NT2/D1 (cell line): Measurements from ENCODE around the gene GCNA.
"Not testable (repeated sequence)": the region's sequence is repeated elsewhere in the genome, so short reads cannot be mapped to it uniquely, and the experiment has no call there.

Source experiments
- DNase-seq: peaks from one replicate; pipeline ENCODE4 v3.0.0-alpha.2; 2011; ENCODE audit warnings: low read depth, low spot score
- H3K27me3 ChIP-seq: 2 replicates; pipeline ENCODE4 v1.6.0; 2011; ENCODE audit warnings: mild to moderate bottlenecking; ENCODE audit not compliant: insufficient read length, insufficient read depth
- H3K36me3 ChIP-seq: 2 replicates; pipeline ENCODE4 v1.6.1; 2011; ENCODE audit warnings: mild to moderate bottlenecking, low read length, mixed read lengths; ENCODE audit not compliant: insufficient read depth, insufficient read length
- H3K4me1 ChIP-seq: 2 replicates; pipeline ENCODE4 v1.5.1; 2011; ENCODE audit not compliant: insufficient read depth, insufficient read length
- H3K4me3 ChIP-seq: 2 replicates; pipeline ENCODE4 v1.5.1; 2011; ENCODE audit warnings: low read depth; ENCODE audit not compliant: insufficient read length
- H3K9ac ChIP-seq: 2 replicates; pipeline ENCODE4 v1.6.0; 2011; ENCODE audit warnings: low read depth; ENCODE audit not compliant: insufficient read length
- H3K9me3 ChIP-seq: 2 replicates; pipeline ENCODE4 v1.5.1; 2011; ENCODE audit warnings: mild to moderate bottlenecking, low read length; ENCODE audit not compliant: insufficient read depth
- SUZ12 ChIP-seq: IDR thresholded peaks from 2 replicates; pipeline ENCODE4 v1.6.1; 2011; ENCODE audit not compliant: insufficient read length, insufficient read depth; ENCODE audit errors: extremely low read depth
- YY1 ChIP-seq: IDR thresholded peaks from 2 replicates; pipeline ENCODE4 v1.6.1; 2011; ENCODE audit not compliant: insufficient read length, insufficient read depth
- ZNF274 ChIP-seq: IDR thresholded peaks from 2 replicates; pipeline ENCODE4 v1.6.1; 2011; ENCODE audit warnings: mild to moderate bottlenecking, low read depth, low read length

Gene GCNA

DNA sequence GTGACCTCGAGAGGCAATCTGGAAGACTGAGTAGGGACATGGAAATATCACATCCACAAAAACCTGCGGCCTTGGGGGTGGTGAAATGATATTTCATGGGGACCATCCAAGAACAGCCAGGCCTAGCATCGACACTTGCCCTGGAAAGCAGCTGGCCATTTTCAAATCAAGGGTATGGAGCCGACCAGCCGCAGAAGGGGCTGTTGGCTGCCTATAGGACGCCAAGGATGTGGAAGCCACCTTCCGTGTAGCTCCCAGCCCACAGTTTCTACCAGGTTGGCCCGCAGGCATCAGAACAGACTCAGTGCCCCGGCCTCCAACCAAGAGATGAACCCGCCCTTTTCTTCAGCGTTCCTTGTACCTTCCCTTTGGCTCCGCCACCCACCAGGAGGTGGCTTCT lies 83.7 kb downstream of the GCNA start:
- TF ChIP-seq SUZ12 (no peak), ZNF274 (no peak), YY1 (no peak)
- Histone ChIP-seq H3K36me3 (no peaks in the 10 kb centered on the region), H3K4me3 (no peak overlapping the region), H3K9ac (no peak overlapping the region), H3K9me3 (no peaks in the 10 kb centered on the region; the same call in 1 of the 2 replicates), H3K4me1 (peaks cover 4% of the 10 kb centered on the region), H3K27me3 (no peaks in the 10 kb centered on the region)
- no peak for DNase-seq

DNA sequence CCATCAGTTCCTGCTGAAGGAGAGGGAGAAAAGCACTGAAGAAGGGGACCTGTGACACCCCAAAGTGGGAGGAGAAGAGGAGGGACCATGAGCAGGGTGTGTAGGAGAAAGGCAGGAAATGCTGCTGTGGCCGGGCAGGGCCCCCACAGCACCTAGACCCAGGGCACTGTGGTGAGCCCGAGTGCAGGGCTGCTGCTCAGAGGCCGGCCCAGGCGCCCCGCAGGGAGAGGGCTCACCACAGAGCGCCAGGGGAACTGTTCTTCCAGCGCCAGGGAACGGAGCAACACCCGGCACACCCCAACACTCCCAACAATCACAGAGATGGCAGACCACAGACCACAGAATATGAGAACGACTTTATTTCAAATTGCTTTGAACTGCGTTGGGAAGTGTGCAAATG lies 84.4 kb downstream of the GCNA start:
- not testable (repeated sequence) for H3K9ac ChIP-seq, H3K4me3 ChIP-seq, DNase-seq, H3K4me1 ChIP-seq, H3K27me3 ChIP-seq, H3K36me3 ChIP-seq, H3K9me3 ChIP-seq
